Measurements from ENCODE around the gene P2RX2.

Gene P2RX2

DNA sequence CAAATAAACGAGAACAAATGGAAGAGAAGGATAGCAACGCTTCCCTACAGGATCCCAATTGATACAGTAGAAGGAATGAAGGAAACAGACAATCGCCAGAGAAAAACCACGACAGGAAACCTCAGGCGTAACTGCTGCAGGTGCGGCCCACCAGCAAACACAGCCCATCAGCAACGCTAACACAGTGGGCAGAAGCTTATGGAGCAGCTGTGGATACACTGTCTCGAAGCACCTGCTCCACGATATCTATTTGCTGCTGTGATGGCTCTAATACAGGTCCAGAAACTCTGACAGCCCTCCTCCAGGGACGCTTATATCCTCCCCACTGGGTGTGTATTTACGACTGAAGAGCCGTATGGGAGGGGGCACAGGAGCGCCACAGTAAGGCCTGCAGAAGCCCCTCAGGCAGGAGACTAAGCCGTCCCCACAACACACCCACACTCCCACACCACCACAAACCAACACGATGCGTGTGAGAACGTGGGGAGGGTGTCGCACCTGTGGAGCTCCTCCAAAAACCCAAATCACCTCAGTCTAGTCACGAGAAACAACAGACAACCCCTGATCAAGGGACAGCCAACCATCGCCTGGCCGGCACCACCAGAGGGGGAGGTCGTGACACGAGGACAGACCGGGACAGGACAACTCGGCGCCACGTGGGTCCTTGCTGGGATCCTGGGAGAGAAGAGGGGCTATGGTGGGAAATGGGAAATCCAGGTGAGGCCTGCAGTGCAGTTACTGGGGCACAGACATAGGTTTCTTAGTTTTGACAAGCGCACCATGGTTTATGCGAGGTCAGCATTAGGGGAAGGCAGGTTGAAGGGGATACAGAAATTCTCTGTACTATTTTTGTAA is 44.6 kb downstream of the P2RX2 start:
- no peak for DNase-seq (ENCODE audit: low read depth)

DNA sequence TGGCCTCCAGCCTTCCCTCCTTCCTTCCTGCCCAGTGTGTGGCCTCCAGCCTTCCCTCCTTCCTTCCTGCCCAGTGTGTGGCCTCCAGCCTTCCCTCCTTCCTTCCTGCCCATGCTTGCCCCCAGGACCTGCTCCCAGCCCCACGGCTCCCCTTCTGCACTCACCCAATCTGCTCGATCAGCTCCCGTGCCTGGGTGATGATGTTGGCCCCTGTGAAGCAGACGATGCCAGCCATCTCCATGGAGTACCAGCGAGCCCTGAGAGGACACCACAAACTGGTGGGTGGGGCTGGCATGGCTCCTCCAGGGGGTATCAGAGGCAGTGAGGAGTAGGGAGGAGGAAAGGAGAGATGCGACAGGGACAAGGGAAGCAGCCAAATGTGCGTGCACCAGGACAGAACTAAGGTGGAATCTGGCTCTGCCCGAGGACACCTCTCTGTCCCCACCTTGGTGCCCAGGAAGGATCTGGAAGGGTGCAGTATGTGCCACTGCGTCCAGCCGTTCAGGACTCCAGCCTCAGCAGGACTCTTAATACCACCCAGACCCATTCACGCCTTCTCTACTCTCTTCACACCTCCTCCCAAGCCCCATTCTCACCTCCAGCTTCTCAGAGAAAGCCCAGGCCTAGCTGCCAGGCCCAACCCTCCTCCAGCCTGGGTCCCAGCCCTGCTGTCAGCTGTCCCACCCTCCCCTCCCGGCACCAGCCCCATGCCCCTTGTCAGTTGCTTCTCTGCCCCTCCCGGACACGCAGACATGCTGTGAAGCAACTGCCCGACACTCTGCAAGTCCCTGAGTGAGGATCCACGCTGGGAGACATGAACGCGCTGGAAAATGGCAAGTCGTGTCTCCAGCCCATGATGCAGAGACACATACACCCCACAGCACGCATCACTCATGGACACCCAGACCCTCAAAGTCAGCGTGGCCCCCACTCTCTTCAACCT is 45.9 kb downstream of the P2RX2 start:
- no peak for DNase-seq (ENCODE audit: low read depth)

DNA sequence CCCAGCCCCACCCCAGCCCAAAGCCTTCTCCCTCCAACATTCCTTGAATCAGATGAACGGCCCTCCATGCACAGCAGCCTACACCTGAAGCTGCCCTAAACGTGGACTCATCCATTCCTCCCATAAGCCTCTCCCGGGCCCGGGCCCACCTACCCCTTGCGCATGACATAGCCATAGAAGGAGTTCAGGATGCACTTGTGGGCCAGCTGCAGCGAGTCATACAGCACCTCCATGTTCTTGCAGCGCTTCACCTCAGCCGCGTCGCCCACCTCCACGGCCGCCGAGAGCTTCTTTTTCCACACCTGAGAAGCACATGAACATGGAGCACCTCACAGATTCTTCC is 46.5 kb downstream of the P2RX2 start:
- DNase-seq (ENCODE audit: low read depth) = no peak

DNA sequence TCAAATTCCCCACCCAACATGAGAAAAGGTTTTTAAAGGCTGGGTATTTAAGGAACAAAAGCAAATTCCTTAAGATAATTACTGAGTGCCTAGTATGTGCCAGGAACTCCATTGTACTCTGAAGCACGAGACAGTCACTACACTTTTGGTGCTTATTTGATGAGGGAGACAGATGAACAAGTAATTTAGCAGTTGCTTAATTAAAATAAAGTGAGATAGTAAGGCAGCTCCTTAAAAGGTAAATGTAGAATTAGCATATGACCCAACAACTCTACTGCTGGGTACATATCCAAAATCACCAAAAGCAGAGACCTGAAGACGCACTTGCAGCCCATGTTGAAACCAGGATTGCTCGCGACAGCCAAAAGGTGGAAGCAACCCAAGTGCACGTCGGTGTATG is 47.2 kb downstream of the P2RX2 start:
- DNase-seq (ENCODE audit: low read depth) = no peak

DNA sequence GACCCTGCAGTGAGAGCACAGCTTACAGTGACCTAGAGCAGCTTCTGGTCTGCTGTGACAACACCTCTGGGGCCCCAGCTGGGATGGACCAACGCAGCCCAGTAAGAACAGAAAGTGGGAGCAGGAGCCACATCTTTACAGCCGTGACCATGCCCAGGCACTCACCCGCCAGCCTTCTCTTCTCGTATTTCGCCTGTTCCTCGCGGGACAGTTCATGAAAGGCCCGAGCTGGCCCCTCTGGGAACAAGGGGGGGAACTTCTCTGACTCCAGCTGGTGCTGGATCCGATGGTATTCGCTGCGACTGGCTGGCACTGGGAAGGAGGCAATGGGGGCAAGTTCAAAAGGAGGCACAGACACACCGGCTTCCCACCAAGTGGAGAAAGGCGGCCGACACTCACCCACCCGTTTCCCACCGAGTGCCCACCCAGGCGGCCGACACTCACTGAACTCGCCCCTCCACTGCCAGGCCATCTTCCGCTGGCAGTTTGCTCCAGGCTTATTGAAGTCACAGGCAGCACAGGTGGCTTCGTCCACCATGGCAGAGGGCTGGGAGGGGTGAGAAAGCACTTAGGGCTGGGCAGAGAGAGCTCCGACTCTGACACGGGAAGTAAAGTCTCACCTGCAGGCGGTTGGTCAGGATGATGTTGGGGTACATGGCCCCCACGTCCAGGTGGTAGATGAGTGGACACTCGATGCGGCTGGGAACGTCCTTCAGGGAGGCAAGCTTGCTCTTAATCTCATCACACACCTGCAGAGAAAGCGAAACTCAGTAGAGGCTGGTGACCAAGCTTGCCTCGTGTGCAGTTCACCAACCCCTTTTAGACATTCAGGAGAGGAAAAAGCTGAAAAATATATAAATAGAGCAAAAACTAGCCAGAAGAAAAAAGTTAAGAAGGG is 49.9 kb downstream of the P2RX2 start:
- no peak for DNase-seq (ENCODE audit: low read depth)

DNA sequence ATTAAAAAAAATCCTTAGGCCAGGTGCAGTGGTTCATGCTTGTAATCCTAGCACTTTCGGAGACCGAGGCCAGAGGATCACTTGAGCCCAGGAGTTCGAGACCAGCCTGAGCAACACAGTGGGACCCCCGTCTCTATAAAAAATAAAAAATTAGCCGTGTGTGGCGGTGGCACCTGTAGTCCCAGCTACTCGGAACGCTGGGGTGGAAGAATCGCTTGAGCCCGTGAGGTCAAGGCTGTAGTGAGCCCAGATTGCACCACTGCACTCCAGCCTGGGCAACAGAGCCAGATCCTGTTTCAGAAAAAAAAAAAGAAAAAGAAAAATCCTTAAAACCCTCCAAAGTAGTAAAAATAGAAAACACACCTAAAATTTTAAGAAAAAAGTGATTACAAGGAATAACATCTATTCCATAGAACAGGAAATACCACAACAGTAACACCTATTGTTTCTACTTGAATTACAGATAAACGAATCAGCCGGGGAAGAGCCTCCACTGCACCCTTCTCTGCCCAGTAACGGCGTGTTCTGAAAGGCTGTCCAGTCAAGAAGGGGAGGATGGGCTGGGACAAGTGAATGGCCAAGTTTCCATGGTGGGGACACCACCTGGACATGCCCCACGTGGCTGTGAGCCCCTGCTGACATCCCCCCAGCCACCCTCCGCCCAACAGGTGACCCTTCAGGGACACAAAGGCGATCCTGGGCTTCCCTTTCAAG is 50.7 kb downstream of the P2RX2 start:
- no peak for DNase-seq (ENCODE audit: low read depth)
